ENCODE data around the gene KLF1. TPM values are rescaled to one million over a fixed set of nuclear protein-coding genes. Genes with fewer than 3 reads are reported as not detected.

KLF1 gene
- total and polyA plus RNA-seq, 2 of the 13 experiments (the other 11 are each of a cell fraction or from before 2014, with no cell fraction given), result not detected

DNA sequence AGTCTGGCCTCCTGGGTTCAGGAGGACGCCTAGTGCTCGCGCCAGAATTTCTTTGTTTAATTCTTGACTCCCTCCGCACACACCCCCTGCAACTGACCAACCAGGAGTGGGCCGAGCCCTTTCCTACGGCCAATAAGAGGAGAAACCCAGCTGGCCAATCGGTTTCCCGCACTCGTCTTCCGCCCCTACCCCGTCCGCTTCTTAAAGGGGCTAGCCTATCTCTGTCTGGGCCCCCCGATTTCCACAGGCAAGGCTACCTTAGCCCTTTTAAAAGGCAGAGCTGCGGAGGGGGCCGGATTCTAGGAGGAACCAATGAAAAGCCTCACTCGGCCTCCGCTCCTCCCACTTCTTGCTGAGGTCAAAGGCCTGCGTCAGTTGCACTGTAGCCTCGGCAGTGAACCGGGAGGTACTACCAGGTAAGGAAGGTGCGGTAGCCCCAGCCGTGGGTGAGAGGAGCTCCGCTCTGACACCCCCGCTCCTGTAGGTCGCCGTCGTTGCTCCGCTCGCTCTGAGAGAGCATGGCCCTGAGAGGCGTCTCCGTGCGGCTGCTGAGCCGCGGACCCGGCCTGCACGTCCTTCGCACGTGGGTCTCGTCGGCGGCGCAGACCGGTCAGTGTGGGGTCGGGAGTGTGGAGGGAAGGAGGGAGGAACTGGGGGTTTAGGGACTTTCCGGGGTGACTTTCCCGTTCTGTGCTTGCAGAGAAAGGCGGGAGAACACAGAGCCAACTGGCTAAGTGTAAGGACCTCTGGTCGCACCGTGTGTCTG is 4.0 kb upstream of the KLF1 start, which contains the start of gene GCDH (continued):
- peak; percentile 24; the same call in 1 of the 2 replicates for TF ChIP-seq MIER3 (CRISPR knock-in tag; IDR thresholded peaks at IDR 0.05; ENCODE audit: borderline replicate concordance)
- TF ChIP-seq PHF8 (CRISPR knock-in tag; IDR thresholded peaks at IDR 0.05), result peak; percentile 85
- no peak for TF ChIP-seq NKX3-1 (CRISPR knock-in tag; IDR thresholded peaks at IDR 0.05)
- 0 out of 2 replicates have a peak, but pooled peaks have one; percentile 78 for TF ChIP-seq ZNF713 (CRISPR knock-in tag; IDR thresholded peaks at IDR 0.05)
- no peak for TF ChIP-seq ZNF557 (CRISPR knock-in tag; IDR thresholded peaks at IDR 0.05)
- TF ChIP-seq PHF21A (CRISPR knock-in tag; IDR thresholded peaks at IDR 0.05), result peak; percentile 74
- TF ChIP-seq ZNF383 (CRISPR knock-in tag; IDR thresholded peaks at IDR 0.05; ENCODE audit: borderline replicate concordance), result no peak
- TF ChIP-seq IKZF4 (CRISPR knock-in tag; IDR thresholded peaks at IDR 0.05; ENCODE audit: borderline replicate concordance, low read depth, not compliant biosample characterization), result no peak
- TF ChIP-seq CBX2 (IDR thresholded peaks at IDR 0.05; ENCODE audit: low read depth, low read length), result no peak
- no peak for TF ChIP-seq CBX2 (CRISPR knock-in tag; IDR thresholded peaks at IDR 0.05; ENCODE audit: low read depth)
- no peak for TF ChIP-seq ZNF17 (CRISPR knock-in tag; IDR thresholded peaks at IDR 0.05)
- TF ChIP-seq ZFP62 (CRISPR knock-in tag; IDR thresholded peaks at IDR 0.05), result no peak
- no peak for TF ChIP-seq ZNF441 (CRISPR knock-in tag; IDR thresholded peaks at IDR 0.05; ENCODE audit: borderline replicate concordance)
- TF ChIP-seq, protein P1, sequence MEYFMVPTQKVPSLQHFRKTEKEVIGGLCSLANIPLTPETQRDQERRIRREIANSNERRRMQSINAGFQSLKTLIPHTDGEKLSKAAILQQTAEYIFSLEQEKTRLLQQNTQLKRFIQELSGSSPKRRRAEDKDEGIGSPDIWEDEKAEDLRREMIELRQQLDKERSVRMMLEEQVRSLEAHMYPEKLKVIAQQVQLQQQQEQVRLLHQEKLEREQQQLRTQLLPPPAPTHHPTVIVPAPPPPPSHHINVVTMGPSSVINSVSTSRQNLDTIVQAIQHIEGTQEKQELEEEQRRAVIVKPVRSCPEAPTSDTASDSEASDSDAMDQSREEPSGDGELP (IDR thresholded peaks at IDR 0.05; ENCODE audit: borderline replicate concordance, low read depth), result peak; percentile 37; the same call in 1 of the 2 replicates
- peak; percentile 94 for TF ChIP-seq KAT8 (CRISPR knock-in tag; IDR thresholded peaks at IDR 0.05)
- 0 out of 2 replicates have a peak, but pooled peaks have one; percentile 38 for TF ChIP-seq MIXL1 (CRISPR knock-in tag; IDR thresholded peaks at IDR 0.05)
- 0 out of 2 replicates have a peak, but pooled peaks have one; percentile 54 for TF ChIP-seq ZNF569 (CRISPR knock-in tag; IDR thresholded peaks at IDR 0.05; ENCODE audit: borderline replicate concordance)
- TF ChIP-seq NFE2L1 (CRISPR knock-in tag; IDR thresholded peaks at IDR 0.05; ENCODE audit: borderline replicate concordance), result 0 out of 2 replicates have a peak, but pooled peaks have one; percentile 59
- TF ChIP-seq ZNF781 (CRISPR knock-in tag; IDR thresholded peaks at IDR 0.05; ENCODE audit: borderline replicate concordance, not compliant biosample characterization), result peak; percentile 41
- TF ChIP-seq GATA4 (IDR thresholded peaks at IDR 0.05; ENCODE audit: borderline replicate concordance, low read depth), result peak; percentile 40; the same call in 1 of the 2 replicates
- no peak; the same call in 1 of the 2 replicates for TF ChIP-seq IRF2 (CRISPR knock-in tag; IDR thresholded peaks at IDR 0.05)
- no peak for TF ChIP-seq TCF12 (IDR thresholded peaks at IDR 0.05)
- no peak for TF ChIP-seq TCF12 (CRISPR knock-in tag; IDR thresholded peaks at IDR 0.05)
- TF ChIP-seq SOX6 (IDR thresholded peaks at IDR 0.05), result no peak
- TF ChIP-seq SOX6 (CRISPR knock-in tag; IDR thresholded peaks at IDR 0.05), result peak; percentile 63
- TF ChIP-seq ZNF616 (CRISPR knock-in tag; IDR thresholded peaks at IDR 0.05; ENCODE audit: low read depth), result 0 out of 2 replicates have a peak, but pooled peaks have one; percentile 20
- peak; percentile 47; the same call in 1 of the 2 replicates for TF ChIP-seq ZNF33B (CRISPR knock-in tag; IDR thresholded peaks at IDR 0.05)
- no peak for TF ChIP-seq ZNF619 (CRISPR knock-in tag; IDR thresholded peaks at IDR 0.05)
- no peak; the same call in 1 of the 2 replicates for TF ChIP-seq ZNF558 (CRISPR knock-in tag; IDR thresholded peaks at IDR 0.05; ENCODE audit: borderline replicate concordance)
- TF ChIP-seq TRIM24 (CRISPR knock-in tag; IDR thresholded peaks at IDR 0.05), result no peak
- TF ChIP-seq KMT2B (CRISPR knock-in tag; IDR thresholded peaks at IDR 0.05), result no peak
